ENCODE results near the gene MTCH2.
"Not testable (repeated sequence)": the region's sequence is repeated elsewhere in the genome, so short reads cannot be mapped to it uniquely, and the experiment has no call there.

MTCH2 gene

GRCh38 chr11:47649276-47649675, 6.9 kb upstream of the MTCH2 start:
- TF ChIP-seq MYC (IDR thresholded peaks at IDR 0.05; ENCODE audit: low read depth, low read length) (no peak), CTCF (IDR thresholded peaks at IDR 0.05; ENCODE audit: low read depth, low read length) (no peak), POLR2A (IDR thresholded peaks at IDR 0.05; ENCODE audit: extremely low read depth, insufficient read length) (no peak)
- TF ChIP-seq, protein P1, sequence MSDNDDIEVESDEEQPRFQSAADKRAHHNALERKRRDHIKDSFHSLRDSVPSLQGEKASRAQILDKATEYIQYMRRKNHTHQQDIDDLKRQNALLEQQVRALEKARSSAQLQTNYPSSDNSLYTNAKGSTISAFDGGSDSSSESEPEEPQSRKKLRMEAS (IDR thresholded peaks at IDR 0.05; ENCODE audit: low read depth, low read length) = no peak
- H3K4me3 ChIP-seq (ENCODE audit: low read depth, low read length) = no peak overlapping the region
- no peak for DNase-seq (ENCODE audit: low read depth)

DNA sequence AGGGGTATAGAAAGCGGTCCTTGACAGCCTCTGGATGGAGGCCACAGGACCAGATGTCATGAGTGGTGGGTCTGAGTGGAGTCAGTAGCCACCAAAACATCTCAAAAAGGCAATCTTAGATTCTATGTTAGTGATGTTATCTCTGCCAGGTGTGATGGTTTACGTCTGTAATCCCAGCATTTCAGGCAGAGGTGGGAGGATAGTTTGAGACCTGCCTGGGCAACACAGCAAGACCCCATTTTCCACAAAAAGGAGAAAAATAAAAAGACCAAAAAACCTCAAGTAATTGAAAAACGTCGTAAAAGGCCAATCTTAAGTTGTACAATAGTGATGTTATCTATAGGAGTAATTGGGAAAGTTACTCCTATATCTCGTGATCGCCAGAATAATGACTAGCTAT, 3.7 kb upstream of the MTCH2 start:
- TF ChIP-seq CTCF (IDR thresholded peaks at IDR 0.05; ENCODE audit: low read depth, low read length) (no peak), MYC (IDR thresholded peaks at IDR 0.05; ENCODE audit: low read depth, low read length) (no peak), POLR2A (IDR thresholded peaks at IDR 0.05; ENCODE audit: extremely low read depth, insufficient read length) (no peak)
- TF ChIP-seq, protein P1 (IDR thresholded peaks at IDR 0.05; ENCODE audit: low read depth, low read length) = no peak
- DNase-seq (ENCODE audit: low read depth) = no peak
- H3K4me3 ChIP-seq (ENCODE audit: low read depth, low read length) = no peak overlapping the region

- H3K4me3 ChIP-seq (ENCODE audit: low read depth, low read length) = no peak overlapping the region
- no peak for DNase-seq (ENCODE audit: low read depth)
- TF ChIP-seq POLR2A (IDR thresholded peaks at IDR 0.05; ENCODE audit: extremely low read depth, insufficient read length) (no peak), CTCF (IDR thresholded peaks at IDR 0.05; ENCODE audit: low read depth, low read length) (no peak), MYC (IDR thresholded peaks at IDR 0.05; ENCODE audit: low read depth, low read length) (no peak)
- TF ChIP-seq, protein P1 (IDR thresholded peaks at IDR 0.05; ENCODE audit: low read depth, low read length) = no peak
Observed at GRCh38 chr11:47645500-47645899, 3.1 kb upstream of the MTCH2 start.

DNA sequence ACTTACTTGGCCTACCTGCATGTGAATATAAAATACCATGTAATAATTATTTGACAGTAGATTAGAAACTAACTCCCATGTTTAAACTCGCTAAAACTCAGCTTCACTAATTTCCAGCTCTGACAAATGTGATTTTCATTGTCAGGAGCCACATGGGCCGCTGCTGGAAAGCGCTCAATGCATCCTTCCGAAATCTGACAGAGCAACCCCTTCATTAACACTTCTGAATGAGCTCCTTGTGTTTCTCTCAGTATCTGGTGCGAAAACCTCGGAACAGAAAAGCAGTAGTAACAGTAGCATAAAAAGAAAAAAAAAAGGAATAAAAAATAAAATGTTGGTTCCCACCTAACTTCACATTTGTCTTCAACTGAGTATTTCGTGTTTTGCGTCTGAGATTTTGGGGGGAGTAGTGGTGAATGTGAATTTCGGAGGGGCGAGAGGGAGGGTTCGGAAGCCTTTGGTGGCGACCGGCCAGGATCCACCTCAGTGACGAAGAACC, 710 bp downstream of the MTCH2 start:
- peak overlapping the region; percentile 76 for H3K4me3 ChIP-seq (ENCODE audit: low read depth, low read length)
- DNase-seq (ENCODE audit: low read depth) = peak; percentile 18
- TF ChIP-seq MYC (IDR thresholded peaks at IDR 0.05; ENCODE audit: low read depth, low read length) = no peak
- TF ChIP-seq POLR2A (IDR thresholded peaks at IDR 0.05; ENCODE audit: extremely low read depth, insufficient read length) = no peak
- no peak for TF ChIP-seq CTCF (IDR thresholded peaks at IDR 0.05; ENCODE audit: low read depth, low read length)
- TF ChIP-seq, protein P1 (IDR thresholded peaks at IDR 0.05; ENCODE audit: low read depth, low read length) = no peak

- H3K4me3 ChIP-seq (ENCODE audit: low read depth, low read length) = peak overlapping the region; percentile 76
- DNase-seq (ENCODE audit: low read depth) = not testable (repeated sequence)
Observed at GRCh38 chr11:47640506-47640905, 1.9 kb downstream of the MTCH2 start.

DNA sequence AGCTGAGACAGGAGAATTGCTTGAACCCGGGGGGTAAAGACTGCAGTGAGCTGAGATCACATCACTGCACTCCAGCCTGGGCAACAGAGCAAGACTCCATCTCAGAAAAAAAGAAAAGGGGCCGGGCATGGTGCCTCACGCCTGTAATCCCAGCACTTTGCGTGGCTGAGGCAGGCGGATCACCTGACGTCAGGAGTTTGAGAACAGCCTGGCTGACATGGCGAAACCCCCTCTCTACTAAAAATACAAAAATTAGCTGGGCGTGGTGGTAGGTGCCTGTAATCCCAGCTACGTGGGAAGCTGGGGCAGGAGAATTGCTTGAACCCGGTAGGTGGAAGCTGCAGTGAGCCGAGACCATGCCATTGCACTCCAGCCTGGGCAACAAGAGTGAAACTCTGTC, 6.0 kb downstream of the MTCH2 start:
- not testable (repeated sequence) for DNase-seq (ENCODE audit: low read depth); H3K4me3 ChIP-seq (ENCODE audit: low read depth, low read length)

DNA sequence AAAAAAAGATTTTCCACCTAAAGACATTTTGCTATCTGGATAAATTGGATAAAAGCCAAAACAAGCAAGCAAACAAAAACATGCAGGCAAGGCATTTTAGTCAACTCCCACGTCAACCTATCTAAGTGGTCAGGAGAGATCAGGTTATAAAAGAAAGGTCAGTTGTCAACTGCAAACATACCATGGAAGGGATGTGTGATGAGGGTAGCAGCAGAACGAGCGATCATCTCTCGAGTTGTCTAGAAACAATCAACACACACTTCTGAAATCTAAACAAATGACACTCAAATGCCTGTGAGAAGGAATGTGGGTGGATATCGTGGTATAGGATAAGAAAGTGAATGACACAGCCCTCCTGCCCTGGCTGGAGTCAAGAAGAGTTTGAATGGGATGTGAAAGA, 10.9 kb downstream of the MTCH2 start:
- H3K4me3 ChIP-seq (ENCODE audit: low read depth, low read length) = no peak overlapping the region
- DNase-seq (ENCODE audit: low read depth) = no peak
- TF ChIP-seq POLR2A (IDR thresholded peaks at IDR 0.05; ENCODE audit: extremely low read depth, insufficient read length) = no peak
- TF ChIP-seq, protein P1 (IDR thresholded peaks at IDR 0.05; ENCODE audit: low read depth, low read length) = no peak
- TF ChIP-seq MYC (IDR thresholded peaks at IDR 0.05; ENCODE audit: low read depth, low read length) = no peak
- no peak for TF ChIP-seq CTCF (IDR thresholded peaks at IDR 0.05; ENCODE audit: low read depth, low read length)
